ENCODE measurements around the gene CHRNB2. TPM values are rescaled to one million over a fixed set of nuclear protein-coding genes. Genes with fewer than 3 reads are reported as not detected.

The CHRNB2 gene
- total RNA-seq, 1 experiment from 2014 or later: 1.8 TPM

DNA sequence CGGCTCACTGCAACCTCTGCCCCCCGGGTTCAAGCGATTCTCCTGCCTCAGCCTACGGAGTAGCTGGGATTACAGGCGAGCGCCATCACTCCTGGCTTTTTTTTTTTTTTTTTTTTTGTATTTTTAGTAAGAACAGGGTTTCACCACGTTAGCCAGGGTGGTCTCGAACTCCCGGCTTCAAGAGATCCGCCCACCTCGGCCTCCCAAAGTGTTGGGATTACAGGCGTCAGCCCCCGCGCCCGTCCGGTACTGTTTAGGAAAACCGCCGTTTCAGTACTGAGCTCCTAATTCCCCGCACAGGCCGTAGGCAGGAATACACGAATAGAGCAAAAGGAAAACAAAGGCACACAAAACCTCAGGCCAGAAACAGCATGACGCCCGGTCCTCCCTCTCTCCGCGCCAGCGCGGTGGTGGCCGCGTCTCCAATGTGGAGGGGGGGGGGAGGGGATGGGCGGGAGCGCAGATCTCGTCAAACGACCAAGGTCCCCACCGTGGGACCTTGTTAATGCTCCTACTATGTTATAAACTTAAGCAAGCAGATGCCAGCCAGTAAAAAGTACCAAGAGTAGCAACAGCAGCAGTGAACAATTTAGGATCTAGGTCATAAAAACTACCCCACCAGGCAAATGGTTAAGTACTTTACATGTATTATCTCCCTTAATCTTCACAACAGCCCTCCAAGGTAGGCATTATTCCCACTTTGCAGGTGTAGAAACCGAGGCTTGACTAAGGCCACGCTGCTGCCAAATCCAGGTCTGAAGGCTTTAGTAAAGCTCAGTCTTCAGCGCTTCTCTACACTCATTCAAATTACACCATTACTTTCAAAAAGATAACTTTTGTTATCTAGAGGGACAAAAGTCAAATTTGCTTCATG is 41.1 kb downstream of the CHRNB2 start:
- H3K4me1 ChIP-seq (ENCODE audit: insufficient read depth, low read length): peaks cover 7% of the 10 kb centered on the region; the same call in 1 of the 2 replicates
- no peak overlapping the region for H2BK12ac ChIP-seq (ENCODE audit: insufficient read length, low read depth, low read length)
- no peak overlapping the region for H2AK5ac ChIP-seq (ENCODE audit: insufficient read length, low read length)
- Mint-ChIP-seq H3K36me3 (ENCODE audit: insufficient read depth in 1 of 3, low read depth in 3 of 3) (peaks cover 12 to 16% (median 15%) of the 10 kb centered on the region in 3 experiments; a peak in 6 of 7 replicates), H3K27me3 (ENCODE audit: low read depth) (no peaks in the 10 kb centered on the region; the same call in 1 of the 2 replicates), H3K4me3 (peak overlapping the region; percentile 83 to 98), H3K27ac (peak overlapping the region; percentile 98 to 100 (median 99)), H3K4me1 (peaks cover 62 to 66% of the 10 kb centered on the region in 2 experiments), H3K9me3 (no peaks in the 10 kb centered on the region)
- WGBS (ENCODE audit: extremely low coverage, insufficient read length, low lambda C conversion rate): no CpG with 5 or more reads among the region's 37 CpGs
- no peak overlapping the region for H3T11ph ChIP-seq (ENCODE audit: low read length)
- H3K9ac ChIP-seq (ENCODE audit: extremely low read depth, insufficient read length, low read length): peak overlapping the region; percentile 98
- H2BK15ac ChIP-seq (ENCODE audit: low read depth, low read length): no peak overlapping the region
- H3K4me2 ChIP-seq (ENCODE audit: insufficient read depth, insufficient read length, low read length): peak overlapping the region; percentile 98
- no peak overlapping the region for H4K91ac ChIP-seq (ENCODE audit: insufficient read length, low read depth, low read length)
- peaks cover 2% of the 10 kb centered on the region for H4K20me1 ChIP-seq (ENCODE audit: control insufficient read depth, insufficient read depth, insufficient read length)
- no peak overlapping the region for H2BK5ac ChIP-seq (ENCODE audit: insufficient read length, low read length)
- H3K23ac ChIP-seq (ENCODE audit: insufficient read length, low read depth, low read length): no peak overlapping the region
- no peaks in the 10 kb centered on the region for H3K27me3 ChIP-seq (ENCODE audit: insufficient read depth, low read length)
- peaks cover 12% of the 10 kb centered on the region for H3K23me2 ChIP-seq (ENCODE audit: insufficient read length, low read depth, low read length, poor library complexity, severe bottlenecking)
- TF ChIP-seq, protein P1, sequence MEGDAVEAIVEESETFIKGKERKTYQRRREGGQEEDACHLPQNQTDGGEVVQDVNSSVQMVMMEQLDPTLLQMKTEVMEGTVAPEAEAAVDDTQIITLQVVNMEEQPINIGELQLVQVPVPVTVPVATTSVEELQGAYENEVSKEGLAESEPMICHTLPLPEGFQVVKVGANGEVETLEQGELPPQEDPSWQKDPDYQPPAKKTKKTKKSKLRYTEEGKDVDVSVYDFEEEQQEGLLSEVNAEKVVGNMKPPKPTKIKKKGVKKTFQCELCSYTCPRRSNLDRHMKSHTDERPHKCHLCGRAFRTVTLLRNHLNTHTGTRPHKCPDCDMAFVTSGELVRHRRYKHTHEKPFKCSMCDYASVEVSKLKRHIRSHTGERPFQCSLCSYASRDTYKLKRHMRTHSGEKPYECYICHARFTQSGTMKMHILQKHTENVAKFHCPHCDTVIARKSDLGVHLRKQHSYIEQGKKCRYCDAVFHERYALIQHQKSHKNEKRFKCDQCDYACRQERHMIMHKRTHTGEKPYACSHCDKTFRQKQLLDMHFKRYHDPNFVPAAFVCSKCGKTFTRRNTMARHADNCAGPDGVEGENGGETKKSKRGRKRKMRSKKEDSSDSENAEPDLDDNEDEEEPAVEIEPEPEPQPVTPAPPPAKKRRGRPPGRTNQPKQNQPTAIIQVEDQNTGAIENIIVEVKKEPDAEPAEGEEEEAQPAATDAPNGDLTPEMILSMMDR (conservative IDR thresholded peaks at IDR 0.05): no peak
- H3K18ac ChIP-seq (ENCODE audit: insufficient read length, low read depth, low read length): peak overlapping the region; percentile 61
- no peak overlapping the region for H3K56ac ChIP-seq (ENCODE audit: insufficient read length, low read depth, low read length)
- no peak overlapping the region for H2AFZ ChIP-seq (ENCODE audit: low read length)
- peak overlapping the region; percentile 92 for H3K27ac ChIP-seq (ENCODE audit: insufficient read length, low read depth, low read length)
- H3K79me2 ChIP-seq (ENCODE audit: insufficient read depth, low read length): peaks cover 32% of the 10 kb centered on the region; the same call in 1 of the 2 replicates
- peak overlapping the region; percentile 64 for H2BK120ac ChIP-seq (ENCODE audit: low read depth, low read length, poor library complexity, severe bottlenecking)
- peak overlapping the region; percentile 24; the same call in 1 of the 2 replicates for H3K4ac ChIP-seq (ENCODE audit: low read depth, low read length)
- H4K8ac ChIP-seq (replicated peaks; ENCODE audit: insufficient read length, low read depth, low read length): no peak overlapping the region
- DNase-seq: peak; percentile 79
- H3K79me1 ChIP-seq (ENCODE audit: insufficient read depth, low read depth, low read length, poor library complexity, severe bottlenecking): peaks cover 6% of the 10 kb centered on the region
- H4K5ac ChIP-seq (ENCODE audit: insufficient read length, low read depth, low read length): peak overlapping the region; percentile 2
- H2BK20ac ChIP-seq (ENCODE audit: low read depth, low read length, poor library complexity, severe bottlenecking): no peak overlapping the region
- H3K9me3 ChIP-seq (ENCODE audit: control insufficient read depth, low read depth, low read length): no peaks in the 10 kb centered on the region
- peak overlapping the region; percentile 96; the same call in 1 of the 2 replicates for H3K14ac ChIP-seq (ENCODE audit: insufficient read depth, low read length)
